Thymus (tissue), 11 donors: ENCODE measurements around the gene SWI5. TPM values are rescaled to one million over a fixed set of nuclear protein-coding genes. Genes with fewer than 3 reads are reported as not detected.

Experiments used
- DNase-seq, 9 donors: peaks; one replicate each; pipeline ENCODE4 v3.0.0-alpha.2; 2013; ENCODE audit warnings: low spot score in 9 of 9, low read depth in 6 of 9, missing footprints in 1 of 9
- H3K27ac ChIP-seq, 2 donors: one replicate each; pipeline ENCODE4 v1.5.1; 2013; ENCODE audit warnings: control low read depth in 1 of 2, low read depth in 1 of 2, low read length in 1 of 2, mild to moderate bottlenecking in 1 of 2, moderate library complexity in 1 of 2
- H3K27me3 ChIP-seq, 2 donors: one replicate each; pipeline ENCODE4 v1.5.1; 2013; ENCODE audit warnings: low read length in 1 of 2; ENCODE audit not compliant: control insufficient read depth in 2 of 2, insufficient read depth in 1 of 2
- H3K36me3 ChIP-seq, 2 donors: one replicate each; pipeline ENCODE4 v1.5.1; 2013; ENCODE audit warnings: low read length in 1 of 2, mild to moderate bottlenecking in 1 of 2, moderate library complexity in 1 of 2; ENCODE audit not compliant: control insufficient read depth in 2 of 2, insufficient read depth in 2 of 2
- H3K4me1 ChIP-seq, 2 donors: one replicate each; pipeline ENCODE4 v1.5.1; 2013; ENCODE audit warnings: low read length in 2 of 2; ENCODE audit not compliant: control insufficient read depth in 2 of 2, insufficient read depth in 2 of 2
- H3K4me3 ChIP-seq, 2 donors: one replicate each; pipeline ENCODE4 v1.5.1; 2013; ENCODE audit warnings: low read length in 2 of 2, control low read depth in 1 of 2, mild to moderate bottlenecking in 1 of 2
- H3K9me3 ChIP-seq, 2 donors: one replicate each; pipeline ENCODE4 v1.5.1; 2013; ENCODE audit warnings: low read length in 1 of 2, mild to moderate bottlenecking in 1 of 2; ENCODE audit not compliant: control insufficient read depth in 2 of 2, insufficient read depth in 1 of 2
- WGBS: extraction: QIAGEN DNeasy Blood & Tissue Kit; methylation state at CpG from one replicate; pipeline ENCODE4 v1.1.7; 2013; 5-methylcytosine and 5-hydroxymethylcytosine counted together
- polyA plus RNA-seq: library from polyadenylated mRNA; stranded (reverse); fragments of 200-250 nt; gene quantifications from one replicate; pipeline ENCODE4 v1.2.3, GENCODE V29; 2013
- total RNA-seq: library from RNA; stranded (reverse); fragments of 120-200 nt; gene quantifications from one replicate; pipeline ENCODE4 v1.2.4, GENCODE V29; 2013
- donor health status: healthy.

The SWI5 gene
- total and polyA plus RNA-seq, 2 donors: 25.9 to 26.3 TPM

GRCh38 chr9:128297221-128297773 is 21.2 kb downstream of the SWI5 start:
- 98% methylated on average over 2 of the region's 2 CpGs for WGBS
- H3K4me1 ChIP-seq: no peaks in the 10 kb centered on the region
- H3K36me3 ChIP-seq: no peaks in the 10 kb centered on the region
- no peaks in the 10 kb centered on the region for H3K9me3 ChIP-seq
- no peak for DNase-seq
- H3K27me3 ChIP-seq: no peaks in the 10 kb centered on the region
- no peak overlapping the region for H3K27ac ChIP-seq
- no peak overlapping the region for H3K4me3 ChIP-seq

GRCh38 chr9:128298535-128299482 is 22.7 kb downstream of the SWI5 start:
- Histone ChIP-seq H3K4me1 (no peaks in the 10 kb centered on the region), H3K36me3 (no peaks in the 10 kb centered on the region), H3K4me3 (no peak overlapping the region), H3K27ac (no peak overlapping the region), H3K9me3 (no peaks in the 10 kb centered on the region), H3K27me3 (no peaks in the 10 kb centered on the region)
- no peak for DNase-seq
- WGBS: 96% methylated on average over 20 of the region's 20 CpGs

- DNase-seq: no peak
- Histone ChIP-seq H3K27me3 (no peaks in the 10 kb centered on the region), H3K27ac (no peak overlapping the region), H3K9me3 (no peaks in the 10 kb centered on the region), H3K4me3 (no peak overlapping the region), H3K4me1 (no peaks in the 10 kb centered on the region), H3K36me3 (peaks cover 6 to 13% of the 10 kb centered on the region in 2 donors)
- 97% methylated on average over 9 of the region's 9 CpGs for WGBS
These were observed 28.3 kb downstream of the SWI5 start for GRCh38 chr9:128304136-128304970.

GRCh38 chr9:128304971-128305288 is 28.9 kb downstream of the SWI5 start:
- no peaks in the 10 kb centered on the region for H3K27me3 ChIP-seq
- peaks cover 11 to 19% of the 10 kb centered on the region in 2 donors for H3K36me3 ChIP-seq
- H3K9me3 ChIP-seq: no peaks in the 10 kb centered on the region
- no peak overlapping the region for H3K27ac ChIP-seq
- no peak for DNase-seq
- 94% methylated on average over 5 of the region's 5 CpGs for WGBS
- no peaks in the 10 kb centered on the region for H3K4me1 ChIP-seq
- H3K4me3 ChIP-seq: no peak overlapping the region

GRCh38 chr9:128309551-128309950 is 33.5 kb downstream of the SWI5 start:
- Histone ChIP-seq H3K4me1 (no peaks in the 10 kb centered on the region), H3K9me3 (no peaks in the 10 kb centered on the region), H3K36me3 (peaks cover 32 to 36% of the 10 kb centered on the region in 2 donors), H3K27ac (no peak overlapping the region), H3K4me3 (no peak overlapping the region), H3K27me3 (no peaks in the 10 kb centered on the region)
- WGBS: 98% methylated on average over 16 of the region's 16 CpGs
- DNase-seq: no peak

GRCh38 chr9:128310461-128310860 is 34.4 kb downstream of the SWI5 start:
- Histone ChIP-seq H3K36me3 (peaks cover 39 to 43% of the 10 kb centered on the region in 2 donors), H3K27ac (no peak overlapping the region), H3K4me1 (no peaks in the 10 kb centered on the region), H3K27me3 (no peaks in the 10 kb centered on the region), H3K9me3 (no peaks in the 10 kb centered on the region), H3K4me3 (no peak overlapping the region)
- WGBS: 97% methylated on average over 10 of the region's 10 CpGs
- DNase-seq: no peak

- no peak for DNase-seq
- Histone ChIP-seq H3K4me3 (no peak overlapping the region), H3K27ac (no peak overlapping the region), H3K9me3 (no peaks in the 10 kb centered on the region), H3K36me3 (peaks cover 36 to 49% of the 10 kb centered on the region in 2 donors), H3K27me3 (no peaks in the 10 kb centered on the region), H3K4me1 (no peaks in the 10 kb centered on the region)
- WGBS: 98% methylated on average over 4 of the region's 4 CpGs
These were observed 38.6 kb downstream of the SWI5 start for GRCh38 chr9:128314697-128315096.

GRCh38 chr9:128316421-128316820 is 40.3 kb downstream of the SWI5 start:
- 94% methylated on average over 9 of the region's 9 CpGs for WGBS

GRCh38 chr9:128317629-128318028 is 41.6 kb downstream of the SWI5 start:
- peaks cover 6 to 7% of the 10 kb centered on the region in 2 donors for H3K4me1 ChIP-seq
- 77% methylated on average over 2 of the region's 2 CpGs for WGBS
- H3K9me3 ChIP-seq: no peaks in the 10 kb centered on the region
- no peak for DNase-seq
- H3K36me3 ChIP-seq: peaks cover 20 to 32% of the 10 kb centered on the region in 2 donors
- no peak overlapping the region for H3K4me3 ChIP-seq
- no peak overlapping the region for H3K27ac ChIP-seq
- no peaks in the 10 kb centered on the region for H3K27me3 ChIP-seq

More at GRCh38 chr9:128316421-128316820, 40.3 kb downstream of the SWI5 start:
- Histone ChIP-seq H3K27ac (no peak overlapping the region), H3K4me3 (no peak overlapping the region), H3K27me3 (no peaks in the 10 kb centered on the region), H3K36me3 (peaks cover 22 to 33% of the 10 kb centered on the region in 2 donors), H3K4me1 (peaks cover 0 to 3% of the 10 kb centered on the region in 2 donors), H3K9me3 (no peaks in the 10 kb centered on the region)
- no peak for DNase-seq
